MM.1S (cell line): ENCODE results near the gene MYO1F.

Experiments
- EZH2 ChIP-seq: fragments of 300-600 bp; sonication (generic); optimal IDR thresholded peaks from 2 replicates; pipeline ENCODE3; 2017; ENCODE audit warnings: low read depth, mild to moderate bottlenecking, antibody characterized with exemption, low read length, mixed read lengths
- TF ChIP-seq, protein P1 (sequence below): fragments of 300-600 bp; sonication (generic); IDR thresholded peaks from 2 replicates; pipeline ENCODE4 v1.5.1; 2016; ENCODE audit warnings: antibody characterized with exemption, low read length, mixed read lengths

DNA sequence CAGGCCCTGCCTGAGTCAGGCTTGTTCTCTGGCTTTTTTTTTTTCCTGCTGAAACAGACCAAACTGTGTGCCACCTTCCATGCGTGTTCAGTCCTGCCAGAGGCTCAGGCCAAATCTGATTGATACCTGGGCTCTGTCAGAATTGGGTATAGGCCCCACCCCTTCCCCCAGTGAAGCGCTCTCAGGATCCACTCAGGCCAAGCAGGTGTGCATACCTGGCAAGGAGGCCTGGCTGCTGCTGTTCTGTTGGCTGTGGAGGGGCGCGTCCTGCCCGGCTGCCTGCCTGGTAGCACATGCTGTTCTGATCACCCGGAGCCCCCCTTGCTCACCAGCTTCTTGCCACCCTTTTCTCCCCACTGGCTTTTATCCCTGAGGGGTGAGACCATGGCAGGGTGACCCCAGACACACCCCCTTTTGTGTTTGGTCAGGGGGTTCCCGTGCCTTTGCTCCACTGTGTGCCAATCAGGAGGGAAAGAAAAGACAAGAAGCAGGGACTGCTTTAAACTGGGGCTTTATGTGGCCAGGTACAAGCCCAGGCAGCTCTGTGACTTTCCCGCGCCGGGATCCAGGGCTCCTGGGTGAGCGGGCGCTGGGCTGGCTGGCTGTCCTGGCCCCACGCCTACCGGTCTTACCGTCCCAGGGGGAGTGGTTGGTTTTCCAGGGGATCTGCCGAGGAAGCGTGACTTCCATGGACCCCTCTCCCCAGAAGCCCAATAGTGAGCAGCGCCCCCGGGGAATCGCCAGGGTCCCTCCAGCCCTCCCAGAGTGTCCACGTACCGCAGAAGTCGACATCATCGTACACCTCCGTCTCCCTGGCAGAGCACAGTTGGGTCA is 87.5 kb downstream of the MYO1F start:
- TF ChIP-seq, protein P1, sequence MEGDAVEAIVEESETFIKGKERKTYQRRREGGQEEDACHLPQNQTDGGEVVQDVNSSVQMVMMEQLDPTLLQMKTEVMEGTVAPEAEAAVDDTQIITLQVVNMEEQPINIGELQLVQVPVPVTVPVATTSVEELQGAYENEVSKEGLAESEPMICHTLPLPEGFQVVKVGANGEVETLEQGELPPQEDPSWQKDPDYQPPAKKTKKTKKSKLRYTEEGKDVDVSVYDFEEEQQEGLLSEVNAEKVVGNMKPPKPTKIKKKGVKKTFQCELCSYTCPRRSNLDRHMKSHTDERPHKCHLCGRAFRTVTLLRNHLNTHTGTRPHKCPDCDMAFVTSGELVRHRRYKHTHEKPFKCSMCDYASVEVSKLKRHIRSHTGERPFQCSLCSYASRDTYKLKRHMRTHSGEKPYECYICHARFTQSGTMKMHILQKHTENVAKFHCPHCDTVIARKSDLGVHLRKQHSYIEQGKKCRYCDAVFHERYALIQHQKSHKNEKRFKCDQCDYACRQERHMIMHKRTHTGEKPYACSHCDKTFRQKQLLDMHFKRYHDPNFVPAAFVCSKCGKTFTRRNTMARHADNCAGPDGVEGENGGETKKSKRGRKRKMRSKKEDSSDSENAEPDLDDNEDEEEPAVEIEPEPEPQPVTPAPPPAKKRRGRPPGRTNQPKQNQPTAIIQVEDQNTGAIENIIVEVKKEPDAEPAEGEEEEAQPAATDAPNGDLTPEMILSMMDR: no peak
- no peak for TF ChIP-seq EZH2
